Stimulated activated CD4-positive, alpha-beta T cell treated with anti-CD3 and anti-CD28 coated beads, Interleukin-4, amount 100 ng/mL, for 24 hours (primary cell): ENCODE measurements around the gene CELF2.

Source experiments
- DNase-seq: peaks from one replicate; pipeline ENCODE4 v3.0.0-alpha.2; 2020

The CELF2 gene

DNA sequence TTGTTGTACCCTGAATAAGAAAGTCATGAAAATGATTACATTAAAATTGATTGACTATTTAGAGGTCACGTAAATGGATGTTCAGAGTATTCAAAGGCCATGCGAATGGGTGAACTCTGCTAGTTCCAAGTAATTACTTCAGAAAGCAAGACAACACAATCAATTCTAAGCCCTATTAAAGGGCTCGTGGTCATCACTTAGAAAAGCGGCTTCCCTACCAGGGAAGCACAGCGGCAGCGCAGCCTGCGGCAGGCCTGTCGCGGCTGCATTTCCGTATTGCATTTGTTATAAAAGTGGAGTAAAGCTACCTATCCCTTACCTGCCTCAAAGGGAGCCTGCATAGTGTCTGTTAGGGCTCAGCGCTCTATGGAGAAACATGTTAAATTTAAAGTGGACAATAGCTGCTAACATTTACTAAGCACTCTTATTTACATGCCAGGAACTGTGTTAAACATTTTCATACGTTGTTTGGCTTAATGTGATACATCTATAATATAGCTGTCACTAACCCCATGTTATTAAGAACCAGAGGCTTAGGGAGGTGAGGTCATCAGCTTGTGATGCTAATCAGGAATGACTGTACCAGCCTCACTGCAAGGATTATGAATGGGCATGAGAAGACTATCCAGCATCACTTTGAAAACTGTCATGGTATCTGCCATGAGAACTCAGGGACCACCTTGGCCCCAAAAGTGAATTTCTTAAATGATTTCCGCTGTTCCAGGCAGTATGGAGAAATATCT, 187.5 kb downstream of the CELF2 start:
- peak; percentile 48 for DNase-seq

DNA sequence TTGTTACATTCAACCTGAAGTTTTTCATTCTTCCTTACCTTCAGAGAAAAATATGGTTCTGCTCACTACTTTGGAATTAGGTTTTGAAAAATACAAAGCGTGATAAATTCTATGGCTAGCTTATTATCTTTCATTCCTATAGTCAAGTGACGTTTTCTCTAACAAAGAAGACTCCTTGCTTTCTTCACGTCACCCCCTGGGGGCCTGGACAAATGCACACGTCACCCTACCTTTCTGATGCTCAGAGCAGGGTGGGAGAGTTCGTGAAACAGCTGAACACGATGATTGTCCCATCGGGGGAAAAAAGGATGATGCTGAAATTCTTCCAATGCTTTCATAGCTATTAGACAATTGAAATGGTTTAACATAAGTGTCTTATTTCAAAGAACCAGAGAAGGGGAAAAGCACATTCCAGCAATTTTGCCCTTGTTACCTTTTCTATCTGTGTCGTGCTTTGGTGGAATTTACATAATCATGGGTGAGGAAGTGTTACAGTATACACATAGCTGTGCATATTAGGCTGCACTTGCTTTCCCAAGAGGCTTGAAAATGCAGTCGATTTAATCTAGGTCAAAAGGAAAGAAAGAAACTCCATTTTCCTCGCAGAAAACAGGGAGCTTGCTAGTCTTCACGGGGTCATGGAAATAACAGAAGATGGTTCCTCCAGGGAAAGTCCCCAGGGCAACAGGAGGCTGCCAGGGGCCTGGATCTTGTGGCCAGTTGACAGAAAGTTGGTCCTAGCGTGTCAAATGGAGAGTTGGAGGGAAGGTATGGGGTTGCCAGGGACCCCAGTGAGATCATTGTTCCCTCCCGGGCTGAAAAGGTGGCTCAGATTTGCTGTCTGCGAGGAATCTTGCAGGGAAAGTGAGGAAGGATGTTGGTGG, 189.2 kb downstream of the CELF2 start:
- DNase-seq: no peak

DNA sequence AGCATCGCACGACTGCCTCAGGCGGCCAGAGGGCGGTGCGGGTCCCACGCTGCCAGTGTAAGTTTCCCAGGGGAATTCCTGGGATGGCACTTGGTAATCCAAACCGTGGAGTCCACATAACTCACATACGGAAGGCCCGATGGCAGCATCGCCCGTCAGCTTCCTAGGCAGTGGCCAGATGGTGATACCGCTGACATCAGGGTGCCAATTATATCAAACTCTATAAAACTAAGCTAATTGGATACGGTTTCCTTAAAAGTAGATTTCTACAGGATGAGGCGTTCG, 189.8 kb downstream of the CELF2 start:
- no peak for DNase-seq

GRCh38 chr10:11208243-11208642, 190.6 kb downstream of the CELF2 start:
- no peak for DNase-seq

DNA sequence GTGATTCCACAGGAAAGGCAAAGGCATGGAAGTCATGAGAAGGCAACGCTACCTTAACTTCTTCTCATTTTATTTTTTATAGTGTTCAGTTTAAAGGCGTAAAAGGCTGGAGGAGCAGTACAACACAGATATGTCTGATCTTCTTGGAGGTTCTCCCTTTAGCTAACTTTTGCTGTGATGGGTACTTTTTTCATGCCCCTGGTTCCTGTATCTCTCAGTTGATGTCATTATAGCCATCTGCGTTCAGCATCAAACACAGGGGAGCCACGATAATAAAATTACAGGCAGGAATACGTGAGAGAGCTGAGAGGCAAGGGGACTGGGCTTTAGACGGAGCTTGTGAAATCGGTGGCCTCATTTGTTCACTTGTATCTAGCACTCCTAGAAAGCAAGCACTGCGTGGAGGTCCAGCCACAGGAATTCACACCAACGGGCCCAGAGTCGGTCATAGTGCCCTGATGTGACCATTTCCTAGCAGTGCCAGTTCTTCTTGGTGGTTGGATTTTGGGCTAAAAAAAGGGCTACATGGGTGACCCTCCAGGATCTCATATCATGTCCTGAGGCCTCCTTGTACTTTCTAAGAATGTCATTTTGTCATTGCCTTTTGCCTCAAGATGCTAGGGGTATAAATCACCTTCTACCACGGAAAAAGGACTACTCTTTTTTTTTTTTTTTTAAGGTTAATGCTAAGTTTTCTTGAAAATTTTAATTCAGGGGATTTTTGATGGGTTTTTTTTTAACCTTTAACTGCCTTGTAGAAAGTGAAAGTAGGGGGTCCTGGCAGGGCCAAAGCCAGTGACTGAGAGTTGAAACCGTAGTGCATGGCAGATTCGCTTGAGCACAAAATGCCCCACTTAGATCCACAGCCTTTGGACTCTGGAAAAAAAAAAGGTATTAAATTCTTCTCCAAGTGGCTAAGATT, 191.5 kb downstream of the CELF2 start:
- DNase-seq: peak; percentile 55

- DNase-seq: no peak
Observed at GRCh38 chr10:11209830-11210181, 192.1 kb downstream of the CELF2 start.

- no peak for DNase-seq
Observed at GRCh38 chr10:11210211-11210922, 192.7 kb downstream of the CELF2 start.

DNA sequence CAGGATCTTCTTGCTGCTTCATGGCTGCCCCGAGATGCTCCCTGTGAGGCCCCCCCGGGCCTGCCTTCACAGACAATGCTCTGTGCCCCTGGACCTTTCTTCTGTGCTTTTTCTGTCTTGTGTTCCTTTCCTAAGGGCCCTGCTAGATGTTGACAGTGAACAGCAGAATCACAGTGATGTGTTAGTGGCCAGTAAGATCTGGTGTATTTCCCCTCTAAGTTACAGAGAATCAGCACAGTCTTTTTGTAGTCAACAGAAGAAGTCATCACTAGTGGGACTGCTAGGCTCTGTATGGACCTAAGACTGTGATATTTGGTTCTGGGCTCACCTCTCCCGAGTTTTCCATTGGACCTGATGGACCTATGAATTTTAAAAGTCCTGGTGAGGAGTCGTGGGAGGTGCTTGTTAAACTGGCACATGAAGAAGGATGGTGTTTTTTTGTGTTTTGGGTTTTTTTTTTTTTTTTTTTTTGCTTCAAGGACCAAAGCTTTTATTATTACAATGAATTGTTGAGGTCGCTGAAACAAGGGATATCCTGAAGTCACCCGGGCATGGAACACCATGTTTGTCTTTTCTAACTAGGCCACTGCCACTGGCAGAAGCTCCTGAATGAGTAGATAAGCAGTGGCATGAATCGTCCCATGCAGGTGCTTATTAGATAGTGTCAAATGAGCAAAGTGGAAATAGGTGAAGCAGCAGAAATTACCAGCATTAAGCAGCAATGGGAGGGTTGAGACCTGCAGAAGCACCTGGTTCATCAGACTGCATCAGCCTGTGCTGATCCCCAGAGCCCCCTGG, 194.8 kb downstream of the CELF2 start:
- DNase-seq: no peak

GRCh38 chr10:11213137-11213536, 195.5 kb downstream of the CELF2 start:
- no peak for DNase-seq

GRCh38 chr10:11214407-11214806, 196.7 kb downstream of the CELF2 start:
- no peak for DNase-seq

GRCh38 chr10:11215471-11215870, 197.8 kb downstream of the CELF2 start:
- no peak for DNase-seq

DNA sequence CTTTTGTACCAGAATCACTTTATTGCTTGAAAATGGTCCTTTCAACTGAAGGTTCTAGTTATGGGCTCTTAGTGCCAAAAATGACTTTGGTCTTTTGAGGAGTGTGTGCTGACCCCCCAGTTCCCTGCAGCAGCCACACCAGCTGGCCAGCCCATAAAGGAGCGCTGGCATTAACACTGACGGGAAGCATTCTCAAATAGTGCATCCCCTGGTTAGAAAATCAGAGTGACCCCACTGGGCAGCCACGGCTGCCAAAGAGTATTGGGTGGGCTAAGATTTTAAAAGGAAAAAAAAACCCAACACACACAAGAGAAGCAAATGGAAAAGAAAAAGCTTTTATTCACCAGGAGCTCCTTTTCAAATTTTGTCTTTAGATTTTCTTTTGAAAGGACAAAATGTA, 199.8 kb downstream of the CELF2 start:
- no peak for DNase-seq

- peak; percentile 60 for DNase-seq
Observed at GRCh38 chr10:11218395-11218794, 200.7 kb downstream of the CELF2 start.

GRCh38 chr10:11219431-11219830, 201.8 kb downstream of the CELF2 start:
- DNase-seq: no peak

- no peak for DNase-seq
Observed at GRCh38 chr10:11223081-11223480, 205.4 kb downstream of the CELF2 start.

DNA sequence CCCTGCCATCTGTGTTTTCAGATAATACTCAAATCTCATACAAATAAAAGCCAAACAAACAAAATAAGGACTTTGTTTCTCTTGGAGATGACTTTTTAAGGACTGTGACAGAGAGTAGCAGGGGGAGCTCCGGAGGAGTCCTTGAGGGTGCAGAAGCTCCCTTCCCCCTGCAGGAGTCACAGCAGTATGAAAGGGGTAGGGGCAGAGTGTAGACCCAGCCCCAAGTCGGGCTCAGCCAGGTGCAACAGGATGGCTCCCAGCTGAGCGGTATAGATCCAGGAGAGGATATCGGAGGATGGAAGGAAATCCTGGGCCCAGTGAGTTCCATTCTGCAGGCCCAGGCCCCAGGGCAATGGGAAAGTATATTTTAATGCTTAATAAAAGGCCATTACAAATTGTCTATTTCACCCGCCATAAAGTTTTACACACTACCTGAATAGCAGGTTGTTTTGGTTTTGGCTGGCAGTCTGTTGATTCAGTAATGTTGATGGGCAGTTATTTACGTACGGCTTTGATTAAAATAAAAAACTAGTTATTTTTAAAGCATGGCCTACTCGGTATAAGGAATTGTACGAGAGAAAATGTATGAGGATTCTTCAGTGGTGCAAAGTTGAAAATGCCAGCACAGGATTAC, 206.0 kb downstream of the CELF2 start:
- DNase-seq: no peak

DNA sequence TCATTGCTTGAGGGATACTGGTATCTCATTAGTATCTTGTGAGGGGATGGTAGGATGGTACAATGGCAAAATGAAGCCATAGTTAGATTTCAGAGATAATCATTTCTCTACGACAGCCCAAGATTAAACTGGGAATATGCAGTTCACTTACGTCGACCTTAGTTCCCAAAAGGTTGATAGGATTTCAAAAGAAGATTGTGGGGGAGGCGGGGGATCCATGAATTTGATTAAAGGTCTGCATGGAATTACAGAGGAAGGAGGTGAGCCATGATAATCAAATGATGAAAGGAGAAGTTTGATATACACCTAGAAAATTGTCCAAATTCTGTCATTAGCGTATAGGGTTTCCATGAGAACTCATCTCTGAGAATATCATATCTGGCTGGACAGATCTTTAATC, 206.6 kb downstream of the CELF2 start:
- no peak for DNase-seq

DNA sequence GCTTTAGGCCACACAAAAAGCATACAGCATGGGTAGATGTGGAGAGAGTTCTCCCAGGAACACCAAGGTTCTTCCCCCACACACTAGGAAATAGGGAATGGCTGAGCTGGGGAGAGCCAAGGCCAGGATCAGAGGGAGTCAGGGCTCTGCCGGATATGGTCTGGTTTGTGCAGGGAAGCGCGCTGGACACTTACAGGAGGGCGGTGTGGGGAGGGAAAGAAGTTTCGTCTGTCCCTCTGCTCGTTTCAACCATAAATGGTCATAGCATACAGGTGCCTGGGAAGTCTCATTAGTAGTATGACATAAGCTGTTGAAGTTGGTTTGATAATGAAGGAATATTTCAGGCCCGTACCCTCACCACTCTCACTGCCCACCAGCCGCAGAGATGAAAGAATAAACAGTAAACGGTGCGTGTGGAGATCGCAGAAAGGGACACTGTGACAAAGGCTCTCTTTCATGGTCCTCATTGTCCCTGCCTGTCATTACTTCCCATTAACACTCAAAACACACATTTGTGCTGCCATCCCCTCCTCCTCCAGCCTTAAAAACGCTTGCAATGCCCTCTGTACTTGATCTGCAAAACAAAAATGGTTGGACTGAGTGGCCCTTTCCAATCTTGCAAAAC, 207.2 kb downstream of the CELF2 start:
- DNase-seq: no peak

DNA sequence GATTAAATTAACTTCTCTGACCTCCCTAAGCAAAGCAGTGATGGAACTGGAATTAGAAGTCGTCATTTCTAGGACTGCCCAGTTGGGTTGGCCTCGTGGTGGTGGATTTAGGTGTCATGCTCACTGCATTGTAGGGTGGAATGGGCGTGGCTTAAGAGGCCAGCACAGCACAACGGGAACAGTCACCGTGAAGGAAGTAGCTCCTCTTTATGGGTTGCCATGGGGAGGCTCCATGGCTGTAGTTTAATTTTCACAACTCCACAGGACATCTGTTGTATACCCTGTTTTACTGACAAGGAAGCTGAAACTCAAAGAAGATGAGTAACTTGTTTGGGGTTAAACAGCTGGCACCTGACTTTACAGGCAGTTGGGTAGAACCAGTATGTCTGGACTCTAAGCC, 208.3 kb downstream of the CELF2 start:
- peak; percentile 76 for DNase-seq

DNA sequence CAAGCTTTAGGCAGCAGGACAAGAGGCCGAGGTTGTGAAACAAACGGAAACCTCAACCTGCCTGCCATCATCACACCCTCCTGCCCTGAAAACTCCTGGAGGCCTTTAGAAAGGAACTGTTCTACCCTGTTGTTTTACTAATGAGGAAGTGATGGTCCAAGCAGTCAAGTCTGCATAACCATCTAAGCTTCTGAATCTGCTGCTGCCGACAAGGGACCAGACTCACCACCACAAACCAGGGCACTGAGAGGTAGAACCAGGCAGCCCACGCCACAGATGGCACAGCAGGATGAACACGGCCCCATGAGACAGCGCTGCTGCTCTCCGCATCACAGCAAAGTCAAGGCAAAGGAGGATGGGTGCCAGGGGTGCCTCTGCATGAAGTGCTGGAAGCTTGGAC, 209.4 kb downstream of the CELF2 start:
- DNase-seq: no peak

- no peak for DNase-seq
Observed at GRCh38 chr10:11229893-11230292, 212.2 kb downstream of the CELF2 start.
